Tibial nerve (tissue), 3 donors: ENCODE data around the gene CHAC1.

Source experiments
- CTCF ChIP-seq, 5 experiments: fragments of 200-600 bp in 3 of 5; fragments of 450-650 bp in 2 of 5; sonication (generic) in 3 of 5; IDR thresholded peaks; one replicate each; pipeline ENCODE4 v1.5.1; 2016 to 2019; ENCODE audit warnings: antibody characterized with exemption in 5 of 5, mild to moderate bottlenecking in 3 of 5, moderate library complexity in 2 of 5
- POLR2A ChIP-seq, 2 donors: fragments of 450-650 bp; IDR thresholded peaks; one replicate each; pipeline ENCODE4 v1.6.1; 2017; ENCODE audit warnings: antibody characterized with exemption in 2 of 2, mild to moderate bottlenecking in 2 of 2, moderate library complexity in 2 of 2

DNA sequence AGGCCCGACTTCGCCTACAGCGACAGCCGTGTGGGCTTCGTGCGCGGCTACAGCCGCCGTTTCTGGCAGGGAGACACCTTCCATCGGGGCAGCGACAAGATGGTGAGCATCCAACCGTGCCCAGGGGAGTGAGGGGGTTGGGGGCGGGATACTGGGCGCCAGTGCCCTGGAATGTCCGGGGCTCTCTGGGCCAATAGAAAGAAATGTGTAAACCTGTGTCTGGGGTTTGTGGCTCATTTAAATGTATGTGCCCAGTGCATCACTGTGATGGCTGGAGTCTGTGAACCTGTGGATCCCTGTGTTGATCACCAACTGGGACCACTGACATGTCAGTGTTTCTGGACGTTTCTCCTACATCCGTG is 423 bp downstream of the CHAC1 start:
- TF ChIP-seq CTCF (IDR thresholded peaks at IDR 0.05): no peak
- TF ChIP-seq POLR2A (IDR thresholded peaks at IDR 0.05): no peak
